ENCODE results near the gene OTUB2.

DNA sequence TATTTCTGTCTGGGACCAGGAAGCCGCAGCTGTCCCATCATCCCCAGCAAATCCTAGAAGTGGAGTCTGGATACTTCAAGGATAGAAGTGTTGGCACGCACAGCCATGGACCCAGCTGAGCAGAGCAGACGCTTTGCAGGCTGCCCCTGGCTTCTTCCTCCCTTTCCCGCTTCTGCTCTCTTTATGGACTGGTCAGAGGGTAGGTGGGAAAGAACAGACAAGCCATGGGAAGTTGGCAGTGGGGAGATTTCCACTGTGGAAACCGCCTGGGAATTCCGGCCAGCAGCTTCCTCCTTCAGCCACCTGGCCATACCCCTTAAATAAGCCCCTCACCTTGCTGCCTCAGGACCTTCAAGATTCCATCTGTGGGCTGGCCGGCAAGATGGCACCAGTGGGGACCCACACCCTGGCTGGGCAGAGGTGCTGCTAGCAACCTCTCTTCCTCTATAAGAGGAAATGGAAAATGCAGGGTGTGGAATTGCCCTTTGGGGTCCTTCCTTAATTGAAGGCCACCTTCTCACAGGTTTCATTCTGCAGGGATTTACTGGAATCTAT lies 20.6 kb downstream of the OTUB2 start:
- TF ChIP-seq, protein P1, sequence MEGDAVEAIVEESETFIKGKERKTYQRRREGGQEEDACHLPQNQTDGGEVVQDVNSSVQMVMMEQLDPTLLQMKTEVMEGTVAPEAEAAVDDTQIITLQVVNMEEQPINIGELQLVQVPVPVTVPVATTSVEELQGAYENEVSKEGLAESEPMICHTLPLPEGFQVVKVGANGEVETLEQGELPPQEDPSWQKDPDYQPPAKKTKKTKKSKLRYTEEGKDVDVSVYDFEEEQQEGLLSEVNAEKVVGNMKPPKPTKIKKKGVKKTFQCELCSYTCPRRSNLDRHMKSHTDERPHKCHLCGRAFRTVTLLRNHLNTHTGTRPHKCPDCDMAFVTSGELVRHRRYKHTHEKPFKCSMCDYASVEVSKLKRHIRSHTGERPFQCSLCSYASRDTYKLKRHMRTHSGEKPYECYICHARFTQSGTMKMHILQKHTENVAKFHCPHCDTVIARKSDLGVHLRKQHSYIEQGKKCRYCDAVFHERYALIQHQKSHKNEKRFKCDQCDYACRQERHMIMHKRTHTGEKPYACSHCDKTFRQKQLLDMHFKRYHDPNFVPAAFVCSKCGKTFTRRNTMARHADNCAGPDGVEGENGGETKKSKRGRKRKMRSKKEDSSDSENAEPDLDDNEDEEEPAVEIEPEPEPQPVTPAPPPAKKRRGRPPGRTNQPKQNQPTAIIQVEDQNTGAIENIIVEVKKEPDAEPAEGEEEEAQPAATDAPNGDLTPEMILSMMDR (optimal IDR thresholded peaks at IDR 0.05 in 1 of 3, IDR thresholded peaks at IDR 0.05 in 1 of 3, conservative IDR thresholded peaks at IDR 0.05 in 1 of 3; ENCODE audit: extremely low read depth in 1 of 3, insufficient read depth in 2 of 3, low read length in 3 of 3) = no peak
- TF ChIP-seq EZH2 (IDR thresholded peaks at IDR 0.05; ENCODE audit: low read length) = no peak
